Activated effector memory CD4-positive, alpha-beta T cell treated with Interleukin-2 at 50 U/mL for 16 hours (primary cell): ENCODE results near the gene TMEM141.
"Not testable (repeated sequence)": the region's sequence is repeated elsewhere in the genome, so short reads cannot be mapped to it uniquely, and the experiment has no call there.

Experiments
- DNase-seq: peaks from one replicate; pipeline ENCODE4 v3.0.0-alpha.2; 2020

Gene TMEM141

DNA sequence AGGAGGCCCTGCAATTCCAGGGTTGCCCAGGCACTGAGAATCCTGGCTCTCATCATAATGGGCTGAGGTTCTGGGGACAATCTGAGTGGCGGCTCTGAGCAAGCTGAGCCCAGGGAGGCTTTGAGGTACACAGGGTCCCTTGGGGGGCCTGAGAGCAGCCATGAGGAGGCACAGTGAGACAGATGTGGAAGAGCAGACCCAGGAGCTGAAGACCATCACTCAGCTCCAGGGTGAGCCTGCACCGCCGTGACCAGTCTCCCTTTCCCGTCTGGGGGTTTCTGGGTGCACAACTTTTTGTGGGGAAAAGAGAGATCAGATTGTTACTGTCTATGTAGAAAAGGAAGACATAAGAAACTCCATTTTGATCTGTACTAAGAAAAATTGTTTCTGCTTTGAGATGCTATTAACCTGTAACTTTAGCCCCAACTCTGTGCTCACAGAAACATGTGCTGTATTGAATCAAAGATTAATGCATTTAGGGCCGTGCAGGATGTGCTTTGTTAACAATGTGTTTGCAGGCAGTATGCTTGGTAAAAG is 5.2 kb downstream of the TMEM141 start, which contains the start of gene CCDC183:
Gene CCDC183 (plus strand): TSS at position 101 of the 537 bp plus-strand sequence. CDS start 60 bp downstream, at position 161.
- DNase-seq = no peak

DNA sequence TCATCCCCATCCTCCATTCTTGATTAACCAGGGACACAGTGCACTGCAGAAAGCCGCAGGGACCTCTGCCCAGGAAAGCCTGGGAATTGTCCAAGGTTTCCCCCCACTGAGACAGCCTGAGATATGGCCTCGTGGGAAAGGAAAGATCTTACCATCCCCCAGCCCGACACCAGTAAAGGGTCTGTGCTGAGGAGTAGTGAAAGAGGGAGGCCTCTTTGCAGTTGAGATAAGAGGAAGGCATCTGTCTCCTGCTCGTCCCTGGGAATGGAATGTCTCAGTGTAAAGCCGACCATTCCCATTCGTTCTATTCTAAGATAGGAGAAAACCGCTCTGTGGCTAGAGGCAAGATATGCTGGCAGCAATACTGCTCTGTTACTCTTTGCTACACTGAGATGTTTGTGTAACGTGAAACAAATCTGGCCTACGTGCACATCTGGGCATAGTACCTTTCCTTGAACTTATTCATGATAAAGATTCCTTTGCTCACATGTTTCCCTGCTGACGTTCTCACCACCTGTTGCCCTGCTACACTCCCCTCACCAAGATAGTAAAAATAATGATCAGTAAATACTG is 5.7 kb downstream of the TMEM141 start:
- DNase-seq = not testable (repeated sequence)

DNA sequence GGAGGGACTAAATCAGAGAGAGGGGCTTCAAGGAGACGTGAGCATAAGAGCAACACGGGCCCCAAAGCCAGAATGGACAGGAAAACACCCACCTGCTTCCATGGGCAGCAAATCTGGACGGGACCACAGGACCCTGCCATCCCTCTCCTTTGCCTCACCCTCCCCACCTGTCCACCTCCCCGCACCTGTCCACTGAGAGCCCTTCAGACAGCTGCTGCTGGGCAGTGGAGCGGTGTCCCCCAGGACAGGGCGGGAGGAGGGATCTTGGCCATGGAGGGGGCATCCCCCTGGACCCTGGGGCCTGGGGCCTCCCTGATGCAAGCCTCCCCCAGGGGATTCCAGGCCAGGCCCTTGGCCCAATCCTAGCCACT is 7.5 kb downstream of the TMEM141 start:
- DNase-seq = no peak

DNA sequence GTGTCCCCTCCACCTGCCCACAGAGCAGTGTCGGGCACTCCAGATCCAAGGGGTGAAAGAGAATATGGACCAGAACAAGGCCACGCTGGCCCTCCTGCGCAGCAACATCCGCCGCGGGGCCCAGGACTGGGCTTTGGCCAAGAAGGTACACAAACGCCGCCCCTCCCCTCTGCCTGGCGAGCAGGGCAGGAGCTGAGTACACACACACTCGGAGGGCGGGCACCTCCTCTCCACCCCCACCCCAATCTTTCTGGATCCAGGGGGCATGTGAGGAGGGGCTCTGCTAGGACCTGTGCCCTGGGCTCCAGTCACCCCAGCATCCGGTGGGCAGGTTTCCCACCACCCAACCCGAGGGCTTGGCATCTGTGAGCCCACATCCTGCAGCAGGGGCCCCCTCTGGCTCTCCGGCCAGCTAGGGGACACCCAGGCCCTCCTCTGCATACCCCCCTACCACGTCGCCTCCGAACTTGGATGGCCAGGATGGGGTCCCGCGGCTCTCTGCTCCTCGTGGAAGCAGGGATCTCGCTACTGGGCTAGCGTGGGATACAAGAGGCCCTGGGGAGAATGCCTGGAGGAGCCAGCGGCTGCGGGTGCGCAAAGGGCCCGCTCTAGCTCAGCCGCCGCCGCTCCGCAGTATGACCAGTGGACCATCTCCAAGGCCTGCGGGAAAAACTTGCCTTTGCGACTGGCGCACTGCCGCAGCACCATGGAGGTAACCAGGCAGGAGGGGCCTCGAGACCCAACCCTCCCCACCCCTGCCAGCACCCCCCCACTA is 8.1 kb downstream of the TMEM141 start:
- no peak for DNase-seq

DNA sequence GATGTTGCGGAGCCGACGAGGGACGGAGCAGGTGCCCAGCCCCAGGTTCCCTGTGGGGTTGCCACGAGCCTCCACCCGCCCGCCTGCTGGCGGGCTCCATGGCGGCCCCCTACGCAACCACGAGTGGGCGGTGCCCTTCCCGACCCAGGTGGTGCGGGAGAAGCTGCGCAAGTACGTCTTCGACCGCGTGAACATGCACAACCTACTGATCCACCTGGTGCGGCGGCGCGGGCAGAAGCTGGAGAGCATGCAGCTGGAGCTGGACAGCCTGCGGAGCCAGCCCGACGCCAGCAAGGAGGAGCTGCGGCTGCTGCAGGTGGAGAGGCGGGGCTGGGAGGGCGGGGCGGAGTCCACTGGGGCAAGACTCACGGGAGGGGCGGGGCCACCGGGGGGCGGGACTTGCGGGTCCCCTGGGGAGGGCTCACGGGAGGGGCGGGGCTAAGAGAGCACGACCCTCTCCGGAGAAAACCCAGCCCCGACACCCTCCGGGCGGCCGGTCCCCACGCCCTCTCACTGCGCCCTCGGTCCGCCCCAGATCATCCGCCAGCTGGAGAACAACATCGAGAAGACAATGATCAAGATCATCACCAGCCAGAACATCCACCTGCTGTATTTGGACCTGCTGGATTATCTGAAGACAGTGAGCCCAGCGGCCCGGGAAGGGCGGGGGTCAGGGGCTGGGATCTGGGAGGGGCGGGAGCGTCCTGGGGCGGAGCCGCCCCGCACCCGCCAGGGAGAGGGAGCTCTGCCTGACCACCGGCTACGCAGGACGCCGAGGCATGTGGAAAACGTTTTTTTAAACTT is 8.9 kb downstream of the TMEM141 start:
- DNase-seq = peak; percentile 76

DNA sequence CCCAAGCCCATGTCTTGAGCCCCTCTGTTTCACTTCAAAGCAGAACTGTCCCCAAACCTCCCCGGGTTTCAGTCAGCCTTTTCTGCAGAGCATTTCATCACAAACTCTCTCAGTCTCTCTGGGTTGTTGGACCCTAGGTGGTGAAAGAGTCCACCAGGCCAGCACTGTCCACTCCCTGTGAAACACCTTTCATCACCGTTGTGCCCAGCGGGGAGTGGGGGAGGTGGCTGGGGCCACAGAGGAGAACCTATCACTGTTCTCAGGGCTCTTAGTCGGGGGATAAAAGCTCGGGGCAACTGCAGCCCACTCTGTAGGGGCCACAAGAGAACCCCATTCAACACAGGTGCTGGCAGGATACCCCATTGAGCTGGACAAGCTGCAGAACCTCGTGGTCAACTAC is 11.2 kb downstream of the TMEM141 start:
- DNase-seq = no peak

DNA sequence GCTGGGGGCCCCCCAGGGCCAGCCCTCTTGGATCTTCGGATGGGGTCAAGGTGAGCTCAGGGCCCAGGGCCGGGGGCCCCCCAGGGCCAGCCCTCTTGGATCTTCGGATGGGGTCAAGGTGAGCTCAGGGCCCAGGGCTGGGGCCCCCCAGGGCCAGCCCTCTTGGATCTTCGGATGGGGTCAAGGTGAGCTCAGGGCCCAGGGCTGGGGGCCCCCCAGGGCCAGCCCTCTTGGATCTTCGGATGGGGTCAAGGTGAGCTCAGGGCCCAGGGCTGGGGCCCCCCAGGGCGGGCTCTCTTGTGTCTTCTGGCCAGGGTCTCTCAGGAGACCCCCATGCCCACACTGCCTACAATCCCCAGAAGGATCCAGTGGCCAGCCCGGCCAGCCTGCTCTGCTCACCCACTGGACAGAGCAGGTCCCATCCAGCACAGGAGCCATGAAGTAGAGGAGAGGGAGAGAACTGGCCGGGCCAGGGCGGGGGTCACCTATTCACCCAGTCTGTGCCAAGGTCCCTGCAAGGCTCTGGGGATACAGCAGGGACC is 11.9 kb downstream of the TMEM141 start:
- not testable (repeated sequence) for DNase-seq

DNA sequence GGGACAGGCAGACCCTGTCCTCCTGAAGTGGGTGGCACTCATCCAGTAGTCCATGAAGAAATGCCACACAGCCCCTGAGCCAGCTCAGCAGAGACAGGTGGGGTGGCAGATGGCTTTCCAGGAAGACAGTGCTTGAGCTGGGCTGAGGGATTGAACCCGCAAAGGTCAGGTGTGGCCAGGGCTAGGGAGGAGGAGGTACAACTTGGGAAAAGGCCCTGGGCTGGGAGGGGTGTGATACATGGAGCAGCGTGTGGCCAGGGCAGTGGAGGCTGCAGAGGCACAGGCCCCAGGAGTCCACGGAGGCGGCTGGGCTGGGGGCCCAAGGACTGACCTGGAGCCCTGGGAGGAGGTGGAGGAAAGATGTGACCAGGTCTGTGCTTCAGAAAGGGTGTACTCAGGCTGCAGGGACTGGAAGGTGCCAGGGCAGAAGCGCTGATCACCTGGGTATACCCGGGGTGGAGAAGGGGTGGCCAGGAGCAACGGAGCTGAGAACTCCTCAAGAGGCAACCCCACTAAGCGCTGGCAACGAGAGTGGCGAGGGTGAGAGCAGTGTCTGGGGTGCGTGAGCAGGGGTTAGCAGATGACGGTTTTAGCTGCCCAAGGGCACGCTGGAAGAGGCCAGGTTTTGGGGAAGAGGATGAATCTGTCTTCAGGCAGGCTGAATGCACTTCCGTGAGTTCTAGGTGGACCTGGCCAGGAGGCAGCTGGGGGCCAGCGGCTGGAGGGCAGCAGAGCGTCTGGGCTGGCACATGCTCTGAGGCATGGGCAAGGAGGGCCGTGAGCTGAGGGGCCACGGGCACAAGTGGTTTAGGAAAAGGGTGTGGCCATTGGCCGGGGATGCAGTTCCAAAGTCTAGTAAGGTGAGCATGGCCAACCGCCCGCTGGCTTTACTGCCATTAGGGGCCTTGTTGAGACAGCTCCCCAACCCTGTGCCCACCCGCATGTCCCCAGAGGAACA is 12.7 kb downstream of the TMEM141 start:
- DNase-seq = no peak

DNA sequence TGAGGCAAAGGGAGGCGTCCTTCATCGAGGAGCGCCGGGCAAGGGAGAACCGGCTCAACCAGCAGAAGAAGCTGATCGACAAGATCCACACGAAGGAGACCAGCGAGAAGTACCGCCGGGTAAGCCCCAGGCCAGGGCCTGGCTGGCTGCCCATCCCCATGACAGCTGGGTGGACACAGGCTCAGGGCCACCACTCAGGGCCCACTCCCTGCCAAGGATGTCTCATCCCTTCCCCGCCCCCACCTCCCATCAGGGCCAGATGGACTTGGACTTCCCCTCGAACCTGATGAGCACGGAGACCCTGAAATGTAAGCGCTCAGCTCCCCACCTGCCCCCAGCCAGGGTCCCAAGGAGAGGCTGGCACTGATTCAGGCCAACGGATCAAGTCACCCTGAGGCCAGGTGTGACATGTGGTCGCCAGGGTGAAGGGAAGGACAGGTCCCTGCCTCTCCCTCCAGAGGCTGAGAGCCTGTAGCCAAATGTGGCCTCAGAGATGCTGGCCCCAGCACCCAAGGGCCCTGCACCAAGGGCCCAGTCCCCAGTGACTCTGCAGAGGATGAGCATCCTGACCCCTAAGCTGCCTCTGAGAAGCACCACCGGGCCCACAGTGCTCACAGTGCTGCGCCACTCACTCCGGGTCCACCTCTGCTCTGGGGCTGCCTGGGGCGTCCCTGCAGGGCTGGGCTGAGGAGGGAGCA is 13.5 kb downstream of the TMEM141 start:
- DNase-seq = no peak

DNA sequence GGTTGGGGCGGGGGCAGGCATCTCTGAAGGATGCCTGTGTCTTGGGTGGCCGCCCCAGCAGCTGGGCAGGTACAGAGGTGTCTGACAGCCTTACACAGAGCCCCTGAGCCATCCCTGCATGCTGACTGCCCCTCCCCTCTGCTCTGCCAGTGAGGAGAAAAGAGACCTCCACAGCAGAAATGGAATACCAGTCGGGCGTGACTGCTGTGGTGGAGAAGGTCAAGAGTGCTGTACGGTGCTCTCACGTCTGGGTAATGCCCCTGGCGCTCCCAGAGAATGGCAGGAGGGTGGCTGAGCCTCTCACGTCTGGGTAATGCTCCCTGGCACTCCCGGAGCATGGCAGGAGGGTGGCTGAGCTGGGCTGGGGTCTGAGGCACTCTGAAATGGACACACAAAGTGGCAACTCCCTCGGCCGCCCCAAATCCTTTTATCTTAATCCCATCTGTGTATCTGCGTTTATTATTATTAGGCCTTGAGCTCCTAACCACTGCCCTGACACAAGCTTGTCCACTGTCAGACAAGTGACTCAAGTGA is 14.1 kb downstream of the TMEM141 start:
- no peak for DNase-seq

DNA sequence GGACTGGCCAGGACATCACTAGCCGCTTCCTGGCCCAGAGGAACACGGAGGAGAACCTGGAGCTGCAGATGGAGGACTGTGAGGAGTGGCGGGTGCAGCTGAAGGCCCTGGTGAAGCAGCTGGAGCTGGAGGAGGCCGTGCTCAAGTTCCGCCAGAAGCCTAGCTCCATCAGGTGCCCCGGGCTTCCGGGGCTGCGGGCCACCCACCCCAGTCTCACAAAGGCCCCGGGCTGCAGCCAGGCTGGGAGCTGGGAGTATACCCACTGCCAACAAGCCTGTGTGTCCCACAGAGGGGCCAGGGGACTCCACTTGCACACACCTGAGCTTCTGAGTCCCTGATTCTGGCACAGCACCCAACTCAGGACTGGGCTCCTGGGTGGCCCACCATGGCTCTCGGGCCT is 14.9 kb downstream of the TMEM141 start:
- no peak for DNase-seq

DNA sequence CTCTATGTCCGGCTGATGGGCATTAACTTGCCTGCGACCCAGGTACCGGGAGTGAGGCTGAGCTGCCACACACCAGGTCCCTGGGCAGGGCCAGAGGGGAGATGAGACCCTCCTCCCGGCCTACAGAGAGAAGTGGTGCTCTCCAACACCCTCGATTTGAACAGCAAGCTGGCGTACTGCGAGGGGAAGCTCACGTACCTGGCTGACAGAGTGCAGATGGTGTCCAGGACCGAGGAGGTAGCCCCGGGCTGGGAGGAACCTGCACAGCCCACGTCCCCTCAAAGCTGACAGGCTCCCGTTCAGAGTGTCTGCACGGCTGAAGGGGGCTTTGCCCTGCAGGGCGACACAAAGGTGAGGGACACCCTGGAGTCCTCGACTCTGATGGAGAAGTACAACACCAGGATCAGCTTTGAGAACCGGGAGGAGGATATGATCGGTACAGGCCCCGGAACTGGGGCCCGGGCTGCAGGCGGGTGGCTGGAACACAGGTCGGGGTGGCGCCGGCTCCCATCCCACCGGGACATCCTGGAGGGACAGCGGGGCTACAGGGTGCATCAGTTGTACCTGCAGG is 15.6 kb downstream of the TMEM141 start:
- DNase-seq = no peak

DNA sequence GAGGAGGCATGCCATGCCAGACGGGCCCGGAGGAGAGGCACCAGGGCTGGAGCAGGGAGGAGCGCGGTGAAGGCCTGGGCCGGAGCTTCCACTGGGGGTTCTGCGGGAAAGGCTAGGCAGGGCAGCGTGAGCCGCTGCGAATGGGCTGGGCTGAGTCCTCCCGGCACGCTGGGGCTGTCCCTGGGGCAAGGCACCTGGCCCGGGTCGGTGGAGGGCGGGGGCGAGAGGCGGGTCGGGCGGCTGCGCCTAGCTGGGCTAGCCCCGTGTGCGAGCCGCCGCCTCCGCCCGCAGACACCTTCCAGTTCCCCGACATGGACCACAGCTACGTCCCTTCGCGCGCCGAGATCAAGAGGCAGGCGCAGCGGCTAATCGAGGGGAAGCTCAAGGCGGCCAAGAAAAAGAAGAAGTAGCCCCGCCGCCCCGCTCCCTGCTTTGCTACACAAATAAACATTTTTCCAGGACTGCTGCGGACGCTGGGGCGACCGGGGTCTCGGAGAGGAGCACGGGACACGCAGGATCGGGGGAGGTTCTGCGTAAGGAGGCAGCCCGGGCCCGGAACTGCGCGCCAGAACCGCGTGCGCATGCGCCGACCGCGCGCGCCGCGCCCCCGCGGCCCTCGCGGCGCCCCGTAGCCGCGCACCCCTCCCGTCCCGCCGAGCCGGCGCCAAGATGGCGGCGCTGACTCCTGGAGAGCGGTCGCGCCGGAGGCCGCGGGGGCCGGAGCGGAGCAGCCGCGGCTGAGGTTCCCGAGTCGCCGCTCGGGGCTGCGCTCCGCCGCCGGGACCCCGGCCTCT is 16.3 kb downstream of the TMEM141 start, which contains the start of gene RABL6:
Gene RABL6 (plus strand): TSS at position 668 of the 794 bp plus-strand sequence. CDS start 249 bp downstream, outside the sequence.
- peak; percentile 80 for DNase-seq

DNA sequence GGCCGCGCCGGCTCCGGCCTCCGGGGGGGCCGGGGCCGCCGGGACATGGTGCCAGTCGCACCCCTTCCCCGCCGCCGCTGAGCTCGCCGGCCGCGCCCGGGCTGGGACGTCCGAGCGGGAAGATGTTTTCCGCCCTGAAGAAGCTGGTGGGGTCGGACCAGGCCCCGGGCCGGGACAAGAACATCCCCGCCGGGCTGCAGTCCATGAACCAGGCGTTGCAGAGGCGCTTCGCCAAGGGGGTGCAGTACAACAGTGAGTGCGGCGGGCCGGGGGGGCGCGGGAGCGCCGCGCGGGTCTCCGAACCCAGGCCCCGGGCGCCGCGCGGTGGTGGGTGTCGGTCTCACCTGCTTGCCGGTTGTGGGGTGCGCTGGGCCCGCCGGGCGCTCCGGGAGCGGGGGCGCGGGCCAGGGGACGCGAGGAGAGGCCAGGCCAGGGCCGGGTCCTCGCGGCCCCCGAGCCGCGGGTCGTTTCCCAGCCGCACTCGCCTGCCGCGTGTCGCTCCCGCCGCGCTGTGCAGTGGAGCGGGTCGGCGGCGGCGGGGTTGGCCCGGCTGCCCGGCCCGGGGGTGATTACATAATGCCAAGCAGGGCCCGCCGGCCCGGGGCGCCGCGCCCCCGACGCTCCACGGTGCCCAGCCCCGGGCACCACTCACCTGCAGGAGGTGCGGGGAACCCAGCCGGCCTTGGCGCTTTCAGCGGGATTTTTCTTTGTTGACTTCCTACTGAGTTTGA is 17.1 kb downstream of the TMEM141 start:
- peak; percentile 39 for DNase-seq

DNA sequence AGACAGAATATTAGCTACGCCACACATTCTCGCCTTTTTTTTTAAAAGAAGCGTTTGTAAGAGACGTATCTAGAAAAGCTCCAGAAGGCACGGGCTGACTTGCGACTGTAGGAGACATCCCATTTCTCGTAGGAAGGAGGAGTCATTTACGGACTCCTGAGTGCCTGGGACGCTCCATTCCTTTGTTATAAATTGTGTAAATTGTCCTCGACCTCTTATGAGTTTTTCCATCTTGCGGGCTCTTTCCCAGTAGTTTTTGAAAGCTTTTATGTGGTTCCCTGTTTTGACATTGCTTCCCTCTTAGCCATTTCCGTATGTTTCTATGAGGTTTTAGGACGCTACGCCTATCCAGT is 17.6 kb downstream of the TMEM141 start:
- no peak for DNase-seq

DNA sequence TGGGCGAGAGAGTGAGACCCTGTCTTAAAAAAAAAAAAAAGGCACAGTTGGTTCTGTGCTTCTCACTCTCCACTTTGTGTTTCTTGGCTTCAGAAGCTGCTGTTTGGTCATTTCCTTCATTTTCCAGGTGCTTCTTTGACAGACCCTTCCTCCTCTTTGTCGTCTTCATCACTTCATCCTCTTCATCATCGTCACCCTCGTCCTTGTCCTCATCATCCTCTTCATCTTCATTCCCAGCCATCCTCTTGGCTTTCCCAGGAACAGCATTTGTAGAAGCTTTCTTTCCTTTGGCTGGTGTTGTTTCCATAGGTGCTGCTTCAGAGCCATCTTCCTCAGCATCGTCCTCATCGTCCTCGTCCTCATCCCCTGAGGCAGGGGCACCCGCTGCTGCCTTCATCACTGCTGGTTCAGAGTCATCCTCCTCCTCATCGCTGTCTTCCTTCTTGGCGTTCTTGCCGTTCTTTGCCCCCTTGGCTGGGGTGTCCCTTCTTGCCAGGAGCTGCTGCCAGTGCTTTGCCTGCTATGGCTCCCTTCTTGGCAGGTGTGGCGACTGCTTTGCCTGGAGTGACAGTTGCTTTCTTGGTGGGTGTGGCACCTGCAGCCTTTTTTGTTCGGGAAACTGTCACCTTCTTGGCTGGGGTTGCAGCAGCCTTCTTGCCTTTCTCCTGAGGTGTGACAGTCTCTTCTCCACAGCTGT is 23.7 kb downstream of the TMEM141 start:
- DNase-seq = no peak

DNA sequence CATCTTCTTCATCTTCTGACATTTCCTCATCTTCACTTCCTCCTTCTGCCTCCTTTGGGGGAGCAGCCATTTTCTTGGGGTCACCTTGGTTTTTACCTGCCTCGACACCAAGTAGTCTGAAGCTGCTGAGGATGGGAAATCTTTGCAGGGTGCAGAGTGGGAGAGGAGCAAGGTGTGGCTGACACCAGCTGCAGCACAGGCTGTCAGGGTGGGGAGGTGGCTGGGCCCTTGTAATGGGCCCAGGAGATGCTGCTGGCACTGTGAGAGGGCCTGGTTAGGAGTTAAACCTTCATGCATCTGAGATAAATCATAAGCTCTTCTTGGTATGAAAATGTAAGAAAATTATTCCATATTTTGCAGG is 24.3 kb downstream of the TMEM141 start:
- DNase-seq = no peak
